Measurements from ENCODE around the gene DLG2. TPM values are rescaled to one million over a fixed set of nuclear protein-coding genes. Genes with fewer than 3 reads are reported as not detected.

Gene DLG2
- total and polyA plus RNA-seq, 12 donors = 1.0 to 14.8 (median 7.4) TPM

GRCh38 chr11:85164743-85165142 lies 462.4 kb downstream of the DLG2 start:
- no peak overlapping the region for H3K4me3 ChIP-seq
- DNase-seq = no peak
- peaks cover 0 to 4% (median 0%) of the 10 kb centered on the region in 11 donors for H3K9me3 ChIP-seq
- WGBS, 2 donors = 80 to 85% methylated on average over 2 of the region's 2 CpGs
- H3K4me1 ChIP-seq = peaks cover 0 to 6% (median 0%) of the 10 kb centered on the region in 9 donors
- no peak for ATAC-seq
- intact Hi-C loops (cut with DNase I) = no loop called here
- no peaks in the 10 kb centered on the region for H3K27me3 ChIP-seq
- TF ChIP-seq, protein P1, sequence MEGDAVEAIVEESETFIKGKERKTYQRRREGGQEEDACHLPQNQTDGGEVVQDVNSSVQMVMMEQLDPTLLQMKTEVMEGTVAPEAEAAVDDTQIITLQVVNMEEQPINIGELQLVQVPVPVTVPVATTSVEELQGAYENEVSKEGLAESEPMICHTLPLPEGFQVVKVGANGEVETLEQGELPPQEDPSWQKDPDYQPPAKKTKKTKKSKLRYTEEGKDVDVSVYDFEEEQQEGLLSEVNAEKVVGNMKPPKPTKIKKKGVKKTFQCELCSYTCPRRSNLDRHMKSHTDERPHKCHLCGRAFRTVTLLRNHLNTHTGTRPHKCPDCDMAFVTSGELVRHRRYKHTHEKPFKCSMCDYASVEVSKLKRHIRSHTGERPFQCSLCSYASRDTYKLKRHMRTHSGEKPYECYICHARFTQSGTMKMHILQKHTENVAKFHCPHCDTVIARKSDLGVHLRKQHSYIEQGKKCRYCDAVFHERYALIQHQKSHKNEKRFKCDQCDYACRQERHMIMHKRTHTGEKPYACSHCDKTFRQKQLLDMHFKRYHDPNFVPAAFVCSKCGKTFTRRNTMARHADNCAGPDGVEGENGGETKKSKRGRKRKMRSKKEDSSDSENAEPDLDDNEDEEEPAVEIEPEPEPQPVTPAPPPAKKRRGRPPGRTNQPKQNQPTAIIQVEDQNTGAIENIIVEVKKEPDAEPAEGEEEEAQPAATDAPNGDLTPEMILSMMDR (IDR thresholded peaks at IDR 0.05) = no peak
- no peak overlapping the region for H3K27ac ChIP-seq
- no peaks in the 10 kb centered on the region for H3K36me3 ChIP-seq

GRCh38 chr11:85154294-85154693 lies 472.9 kb downstream of the DLG2 start:
- DNase-seq = no peak
- no peak overlapping the region for H3K27ac ChIP-seq
- 64% methylated on average over 3 of the region's 3 CpGs for WGBS, 2 donors

GRCh38 chr11:85137597-85137996 lies 489.5 kb downstream of the DLG2 start:
- 72 to 73% methylated on average over 1 of the region's 1 CpG for WGBS, 2 donors
- intact Hi-C loops (cut with DNase I) = no loop called here
- peaks cover 0 to 26% (median 5%) of the 10 kb centered on the region in 11 donors for H3K9me3 ChIP-seq
- H3K36me3 ChIP-seq = no peaks in the 10 kb centered on the region
- DNase-seq = no peak
- no peaks in the 10 kb centered on the region for H3K27me3 ChIP-seq
- no peaks in the 10 kb centered on the region for H3K4me1 ChIP-seq
- no peak overlapping the region for H3K27ac ChIP-seq
- no peak for ATAC-seq
- TF ChIP-seq, protein P1 (IDR thresholded peaks at IDR 0.05) = no peak
- H3K4me3 ChIP-seq = no peak overlapping the region

More at GRCh38 chr11:85154294-85154693, 472.9 kb downstream of the DLG2 start:
- intact Hi-C loops (cut with DNase I) = no loop called here
- TF ChIP-seq, protein P1 (IDR thresholded peaks at IDR 0.05) = no peak
- peaks cover 0 to 18% (median 0%) of the 10 kb centered on the region in 11 donors for H3K9me3 ChIP-seq
- ATAC-seq = no peak
- no peaks in the 10 kb centered on the region for H3K27me3 ChIP-seq
- H3K36me3 ChIP-seq = no peaks in the 10 kb centered on the region
- H3K4me3 ChIP-seq = no peak overlapping the region
- H3K4me1 ChIP-seq = no peaks in the 10 kb centered on the region

DNA sequence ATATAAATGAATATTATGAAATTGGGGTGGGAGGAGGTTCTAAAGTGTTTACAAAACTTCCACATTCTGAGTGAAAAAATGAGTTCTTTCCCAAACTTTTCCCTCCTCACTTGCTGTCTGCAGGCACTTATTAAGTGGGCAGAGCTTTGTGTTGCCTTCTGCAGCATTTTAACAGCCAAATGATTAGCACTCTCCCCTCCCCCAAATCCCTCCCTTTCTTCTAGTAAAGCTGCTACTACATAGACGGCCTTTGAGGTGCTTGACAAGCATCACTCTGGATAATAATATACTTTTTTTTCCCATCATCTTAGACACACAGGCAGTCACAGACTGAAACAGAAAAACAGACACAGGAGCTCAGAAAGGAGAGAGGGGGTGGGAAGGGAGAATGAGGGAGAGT lies 493.5 kb downstream of the DLG2 start:
- DNase-seq (no peak), ATAC-seq (no peak)
- Histone ChIP-seq H3K9me3 (no peaks in the 10 kb centered on the region), H3K27ac (no peak overlapping the region), H3K4me3 (no peak overlapping the region), H3K4me1 (no peaks in the 10 kb centered on the region), H3K36me3 (no peaks in the 10 kb centered on the region), H3K27me3 (no peaks in the 10 kb centered on the region)
- intact Hi-C loops (cut with DNase I) = no loop called here
- TF ChIP-seq, protein P1 (IDR thresholded peaks at IDR 0.05) = no peak
- WGBS, 2 donors = 34 to 58% methylated on average over 1 of the region's 1 CpG

Data from heart right ventricle (tissue), 16 donors.